ENCODE measurements around the gene NTM.
A peak's percentile ranks its signal among the peaks of the same experiment; 100 is the strongest.

The NTM gene

GRCh38 chr11:132137981-132138313 is 767.5 kb downstream of the NTM start:
- TF ChIP-seq CTCF (IDR thresholded peaks at IDR 0.05; ENCODE audit: poor library complexity, severe bottlenecking): no peak
- Histone ChIP-seq H3K4me1 (ENCODE audit: insufficient read depth, poor library complexity, severe bottlenecking) (peaks cover 25% of the 10 kb centered on the region), H3K4me3 (ENCODE audit: severe bottlenecking) (no peak overlapping the region), H3K27me3 (ENCODE audit: insufficient read depth, poor library complexity, severe bottlenecking) (no peaks in the 10 kb centered on the region), H3K9me3 (ENCODE audit: severe bottlenecking) (no peaks in the 10 kb centered on the region), H3K36me3 (ENCODE audit: low read depth) (no peaks in the 10 kb centered on the region), H3K27ac (ENCODE audit: poor library complexity, severe bottlenecking) (no peak overlapping the region)
- ATAC-seq (ENCODE audit: low read depth) (no peak), DNase-seq (ENCODE audit: low spot score) (no peak)

- DNase-seq (ENCODE audit: low spot score): no peak
- H3K4me3 ChIP-seq (ENCODE audit: severe bottlenecking): no peak overlapping the region
Observed at GRCh38 chr11:132139181-132139580, 768.8 kb downstream of the NTM start.

GRCh38 chr11:132140056-132140455 is 769.6 kb downstream of the NTM start:
- no peak for TF ChIP-seq CTCF (IDR thresholded peaks at IDR 0.05; ENCODE audit: poor library complexity, severe bottlenecking)
- H3K4me3 ChIP-seq (ENCODE audit: severe bottlenecking): no peak overlapping the region
- peaks cover 17% of the 10 kb centered on the region for H3K4me1 ChIP-seq (ENCODE audit: insufficient read depth, poor library complexity, severe bottlenecking)
- DNase-seq (ENCODE audit: low spot score) (no peak), ATAC-seq (ENCODE audit: low read depth) (no peak)
- H3K27ac ChIP-seq (ENCODE audit: poor library complexity, severe bottlenecking): no peak overlapping the region
- H3K36me3 ChIP-seq (ENCODE audit: low read depth): no peaks in the 10 kb centered on the region
- H3K27me3 ChIP-seq (ENCODE audit: insufficient read depth, poor library complexity, severe bottlenecking): no peaks in the 10 kb centered on the region
- no peaks in the 10 kb centered on the region for H3K9me3 ChIP-seq (ENCODE audit: severe bottlenecking)

More at GRCh38 chr11:132139181-132139580, 768.8 kb downstream of the NTM start:
- Histone ChIP-seq H3K4me1 (ENCODE audit: insufficient read depth, poor library complexity, severe bottlenecking) (peaks cover 19% of the 10 kb centered on the region), H3K27ac (ENCODE audit: poor library complexity, severe bottlenecking) (no peak overlapping the region), H3K36me3 (ENCODE audit: low read depth) (no peaks in the 10 kb centered on the region), H3K27me3 (ENCODE audit: insufficient read depth, poor library complexity, severe bottlenecking) (no peaks in the 10 kb centered on the region), H3K9me3 (ENCODE audit: severe bottlenecking) (no peaks in the 10 kb centered on the region)
- no peak for ATAC-seq (ENCODE audit: low read depth)
- TF ChIP-seq CTCF (IDR thresholded peaks at IDR 0.05; ENCODE audit: poor library complexity, severe bottlenecking): no peak

- H3K9me3 ChIP-seq (ENCODE audit: severe bottlenecking): no peaks in the 10 kb centered on the region
- DNase-seq (ENCODE audit: low spot score) (no peak), ATAC-seq (ENCODE audit: low read depth) (peak; percentile 99)
- no peak overlapping the region for H3K4me3 ChIP-seq (ENCODE audit: severe bottlenecking)
- H3K4me1 ChIP-seq (ENCODE audit: insufficient read depth, poor library complexity, severe bottlenecking): peaks cover 17% of the 10 kb centered on the region
- no peak for TF ChIP-seq CTCF (IDR thresholded peaks at IDR 0.05; ENCODE audit: poor library complexity, severe bottlenecking)
- H3K27me3 ChIP-seq (ENCODE audit: insufficient read depth, poor library complexity, severe bottlenecking): no peaks in the 10 kb centered on the region
- no peaks in the 10 kb centered on the region for H3K36me3 ChIP-seq (ENCODE audit: low read depth)
- peak overlapping the region; percentile 28 for H3K27ac ChIP-seq (ENCODE audit: poor library complexity, severe bottlenecking)
Observed at GRCh38 chr11:132142121-132142520, 771.7 kb downstream of the NTM start.

- Histone ChIP-seq H3K27ac (ENCODE audit: poor library complexity, severe bottlenecking) (no peak overlapping the region), H3K4me3 (ENCODE audit: severe bottlenecking) (no peak overlapping the region), H3K9me3 (ENCODE audit: severe bottlenecking) (no peaks in the 10 kb centered on the region), H3K27me3 (ENCODE audit: insufficient read depth, poor library complexity, severe bottlenecking) (no peaks in the 10 kb centered on the region), H3K4me1 (ENCODE audit: insufficient read depth, poor library complexity, severe bottlenecking) (peaks cover 17% of the 10 kb centered on the region), H3K36me3 (ENCODE audit: low read depth) (no peaks in the 10 kb centered on the region)
- DNase-seq (ENCODE audit: low spot score) (no peak), ATAC-seq (ENCODE audit: low read depth) (peak; percentile 6; the same call in 1 of the 3 replicates)
- TF ChIP-seq CTCF (IDR thresholded peaks at IDR 0.05; ENCODE audit: poor library complexity, severe bottlenecking): no peak
Observed at GRCh38 chr11:132142554-132142953, 772.1 kb downstream of the NTM start.
